MM.1S (cell line): ENCODE results near the gene PLPPR2.

Experiments
- DNase-seq: peaks from one replicate; pipeline ENCODE4 v3.0.0-alpha.2; 2015
- H2AFZ ChIP-seq: fragments of 300-600 bp; sonication (generic); 2 replicates; pipeline ENCODE4 v1.6.0; 2016; ENCODE audit warnings: antibody characterized with exemption, low read length
- H3F3A ChIP-seq: fragments of 300-600 bp; sonication (generic); 2 replicates; pipeline ENCODE4 v1.6.1; 2016; ENCODE audit warnings: mild to moderate bottlenecking, antibody characterized with exemption, low read length, moderate library complexity, mixed read lengths; ENCODE audit not compliant: insufficient read depth
- H3K27ac ChIP-seq: fragments of 300-600 bp; sonication (generic); 2 replicates; pipeline ENCODE4 v1.5.1; 2016; ENCODE audit warnings: mild to moderate bottlenecking, low read length
- H3K27me3 ChIP-seq: fragments of 300-600 bp; sonication (generic); replicated peaks from 2 replicates; pipeline ENCODE4 v1.6.0; 2016; ENCODE audit warnings: low read length; ENCODE audit not compliant: insufficient read depth
- H3K36me3 ChIP-seq: fragments of 300-600 bp; sonication (generic); replicated peaks from 2 replicates; pipeline ENCODE4 v1.6.1; 2016; ENCODE audit warnings: mild to moderate bottlenecking, low read length, mixed read lengths; ENCODE audit not compliant: insufficient read depth
- H3K4me1 ChIP-seq: fragments of 300-600 bp; sonication (generic); 2 replicates; pipeline ENCODE4 v1.6.1; 2016; ENCODE audit warnings: low read length, mixed read lengths
- H3K4me2 ChIP-seq: fragments of 300-600 bp; sonication (generic); 2 replicates; pipeline ENCODE4 v1.6.0; 2016; ENCODE audit warnings: low read depth, low read length
- H3K4me3 ChIP-seq: fragments of 300-600 bp; sonication (generic); 2 replicates; pipeline ENCODE4 v1.5.1; 2016; ENCODE audit warnings: low read length, mixed read lengths
- H3K79me2 ChIP-seq: fragments of 300-600 bp; sonication (generic); 2 replicates; pipeline ENCODE4 v1.6.1; 2016; ENCODE audit warnings: mixed run types, low read length, mixed read lengths
- H3K9ac ChIP-seq: fragments of 300-600 bp; sonication (generic); 2 replicates; pipeline ENCODE4 v1.6.1; 2016; ENCODE audit warnings: low read length, mixed read lengths
- H3K9me2 ChIP-seq: fragments of 300-600 bp; sonication (generic); replicated peaks from 2 replicates; pipeline ENCODE4 v1.6.1; 2016; ENCODE audit warnings: mild to moderate bottlenecking, low read length, mixed read lengths; ENCODE audit not compliant: insufficient read depth
- H3K9me3 ChIP-seq: fragments of 300-600 bp; sonication (generic); replicated peaks from 2 replicates; pipeline ENCODE4 v1.6.1; 2016; ENCODE audit warnings: mild to moderate bottlenecking, low read length, mixed read lengths; ENCODE audit not compliant: insufficient read depth
- H4K20me1 ChIP-seq: fragments of 300-600 bp; sonication (generic); 2 replicates; pipeline ENCODE4 v1.6.1; 2016; ENCODE audit warnings: mild to moderate bottlenecking, low read length, moderate library complexity, mixed read lengths; ENCODE audit not compliant: insufficient read depth
- CTCF ChIP-seq: fragments of 300-600 bp; sonication (generic); IDR thresholded peaks from 2 replicates; pipeline ENCODE4 v1.5.1; 2016; ENCODE audit warnings: antibody characterized with exemption, low read length, mixed read lengths
- EZH2 ChIP-seq: fragments of 300-600 bp; sonication (generic); optimal IDR thresholded peaks from 2 replicates; pipeline ENCODE3; 2017; ENCODE audit warnings: low read depth, mild to moderate bottlenecking, antibody characterized with exemption, low read length, mixed read lengths
- EZH2phosphoT487 ChIP-seq: fragments of 300-600 bp; sonication (generic); IDR thresholded peaks from 2 replicates; pipeline ENCODE4 v1.6.1; 2018; ENCODE audit warnings: antibody characterized with exemption, low read length

PLPPR2 gene

GRCh38 chr19:11356676-11357550, 1.7 kb downstream of the PLPPR2 start:
- H3K79me2 ChIP-seq: no peaks in the 10 kb centered on the region

GRCh38 chr19:11359421-11359820, 4.2 kb downstream of the PLPPR2 start:
- DNase-seq: no peak
- Histone ChIP-seq H3K4me2 (no peak overlapping the region), H3K27ac (no peak overlapping the region), H3K4me1 (no peaks in the 10 kb centered on the region), H3K9me3 (no peaks in the 10 kb centered on the region), H4K20me1 (no peaks in the 10 kb centered on the region), H3K9ac (no peak overlapping the region), H3F3A (no peaks in the 10 kb centered on the region), H3K4me3 (no peak overlapping the region), H3K9me2 (no peaks in the 10 kb centered on the region), H3K27me3 (peaks cover 27% of the 10 kb centered on the region), H3K36me3 (no peaks in the 10 kb centered on the region), H3K79me2 (no peaks in the 10 kb centered on the region), H2AFZ (no peak overlapping the region)
- no peak for TF ChIP-seq CTCF
- TF ChIP-seq EZH2phosphoT487: no peak
- TF ChIP-seq EZH2: no peak

More at GRCh38 chr19:11356676-11357550, 1.7 kb downstream of the PLPPR2 start:
- Histone ChIP-seq H3K9me3 (no peaks in the 10 kb centered on the region), H2AFZ (no peak overlapping the region), H3K4me1 (no peaks in the 10 kb centered on the region), H3K36me3 (no peaks in the 10 kb centered on the region), H3K4me3 (no peak overlapping the region), H3K9me2 (no peaks in the 10 kb centered on the region), H3K9ac (no peak overlapping the region), H3F3A (no peaks in the 10 kb centered on the region), H3K27ac (no peak overlapping the region), H3K27me3 (peaks cover 30% of the 10 kb centered on the region), H3K4me2 (no peak overlapping the region), H4K20me1 (no peaks in the 10 kb centered on the region)
- DNase-seq: no peak
- no peak for TF ChIP-seq EZH2
- TF ChIP-seq CTCF: no peak
- TF ChIP-seq EZH2phosphoT487: no peak

- Histone ChIP-seq H3K4me3 (no peak overlapping the region), H3K9me3 (no peaks in the 10 kb centered on the region), H3K4me2 (no peak overlapping the region), H4K20me1 (no peaks in the 10 kb centered on the region), H3F3A (no peaks in the 10 kb centered on the region), H2AFZ (no peak overlapping the region), H3K9me2 (no peaks in the 10 kb centered on the region), H3K36me3 (no peaks in the 10 kb centered on the region), H3K4me1 (no peaks in the 10 kb centered on the region), H3K9ac (no peak overlapping the region), H3K79me2 (no peaks in the 10 kb centered on the region), H3K27me3 (peaks cover 22% of the 10 kb centered on the region), H3K27ac (no peak overlapping the region)
- no peak for DNase-seq
- TF ChIP-seq CTCF: no peak
- TF ChIP-seq EZH2phosphoT487: no peak
- no peak for TF ChIP-seq EZH2
These were observed 6.0 kb downstream of the PLPPR2 start for GRCh38 chr19:11361037-11361770.
